ENCODE measurements around the gene MAN1B1. TPM values are rescaled to one million over a fixed set of nuclear protein-coding genes. Genes with fewer than 3 reads are reported as not detected.

The MAN1B1 gene
- total RNA-seq, 1 donor from 2014 or later, result 70.4 TPM

- Mint-ChIP-seq H3K27me3 (ENCODE audit: unreplicated experiment) (peaks cover 3% of the 10 kb centered on the region), H3K9me3 (ENCODE audit: unreplicated experiment) (no peaks in the 10 kb centered on the region), H3K4me1 (ENCODE audit: unreplicated experiment) (peaks cover 4% of the 10 kb centered on the region), H3K4me3 (ENCODE audit: unreplicated experiment) (no peak overlapping the region), H3K27ac (ENCODE audit: unreplicated experiment) (no peak overlapping the region), H3K36me3 (ENCODE audit: low read depth, unreplicated experiment) (no peaks in the 10 kb centered on the region)
- TF ChIP-seq CTCF (IDR thresholded peaks at IDR 0.05; ENCODE audit: unreplicated experiment), result no peak
- DNase-seq (ENCODE audit: low spot score), result no peak
These were observed 42.7 kb upstream of the MAN1B1 start for GRCh38 chr9:137044037-137044436.

- no peak overlapping the region for H3K27ac Mint-ChIP-seq (ENCODE audit: unreplicated experiment)
- no peak for TF ChIP-seq CTCF (IDR thresholded peaks at IDR 0.05; ENCODE audit: unreplicated experiment)
- H3K27me3 Mint-ChIP-seq (ENCODE audit: unreplicated experiment), result peaks cover 5% of the 10 kb centered on the region
- no peaks in the 10 kb centered on the region for H3K9me3 Mint-ChIP-seq (ENCODE audit: unreplicated experiment)
- H3K4me1 Mint-ChIP-seq (ENCODE audit: unreplicated experiment), result peaks cover 4% of the 10 kb centered on the region
- H3K36me3 Mint-ChIP-seq (ENCODE audit: low read depth, unreplicated experiment), result no peaks in the 10 kb centered on the region
- DNase-seq (ENCODE audit: low spot score), result no peak
- H3K4me3 Mint-ChIP-seq (ENCODE audit: unreplicated experiment), result peak overlapping the region; percentile 86
These were observed 42.1 kb upstream of the MAN1B1 start for GRCh38 chr9:137044502-137045177.

GRCh38 chr9:137045294-137046087, 41.3 kb upstream of the MAN1B1 start:
- Mint-ChIP-seq H3K9me3 (ENCODE audit: unreplicated experiment) (no peaks in the 10 kb centered on the region), H3K4me3 (ENCODE audit: unreplicated experiment) (peak overlapping the region; percentile 86), H3K27me3 (ENCODE audit: unreplicated experiment) (peaks cover 5% of the 10 kb centered on the region), H3K4me1 (ENCODE audit: unreplicated experiment) (peaks cover 4% of the 10 kb centered on the region), H3K36me3 (ENCODE audit: low read depth, unreplicated experiment) (no peaks in the 10 kb centered on the region), H3K27ac (ENCODE audit: unreplicated experiment) (no peak overlapping the region)
- no peak for TF ChIP-seq CTCF (IDR thresholded peaks at IDR 0.05; ENCODE audit: unreplicated experiment)
- peak; percentile 55 for DNase-seq (ENCODE audit: low spot score)

- peaks cover 5% of the 10 kb centered on the region for H3K27me3 Mint-ChIP-seq (ENCODE audit: unreplicated experiment)
- TF ChIP-seq CTCF (IDR thresholded peaks at IDR 0.05; ENCODE audit: unreplicated experiment), result peak; percentile 84
These were observed 40.5 kb upstream of the MAN1B1 start, which contains the start of gene NPDC1 for GRCh38 chr9:137046088-137046787. Gene NPDC1, minus strand, starts transcription at chr9:137046177. Its CDS starts 188 bp downstream, at chr9:137045989.

More at GRCh38 chr9:137046088-137046787, 40.5 kb upstream of the MAN1B1 start, which contains the start of gene NPDC1:
- no peaks in the 10 kb centered on the region for H3K9me3 Mint-ChIP-seq (ENCODE audit: unreplicated experiment)
- peaks cover 4% of the 10 kb centered on the region for H3K4me1 Mint-ChIP-seq (ENCODE audit: unreplicated experiment)
- peak; percentile 95 for DNase-seq (ENCODE audit: low spot score)
- peak within 1 kb of the TSS; percentile 86 for H3K4me3 Mint-ChIP-seq (ENCODE audit: unreplicated experiment)
- no peak within 1 kb of the TSS for H3K27ac Mint-ChIP-seq (ENCODE audit: unreplicated experiment)
- H3K36me3 Mint-ChIP-seq (ENCODE audit: low read depth, unreplicated experiment), result no peaks in the 10 kb centered on the region

Measured in endothelial cell (in vitro differentiated cells).